NCI-H526 (cell line): ENCODE results near the gene SNX12.

Experiments used
- DNase-seq, 2 experiments: peaks; one replicate each; lab custom pipeline; 2025; lab: John Stamatoyannopoulos, UW

SNX12 gene

DNA sequence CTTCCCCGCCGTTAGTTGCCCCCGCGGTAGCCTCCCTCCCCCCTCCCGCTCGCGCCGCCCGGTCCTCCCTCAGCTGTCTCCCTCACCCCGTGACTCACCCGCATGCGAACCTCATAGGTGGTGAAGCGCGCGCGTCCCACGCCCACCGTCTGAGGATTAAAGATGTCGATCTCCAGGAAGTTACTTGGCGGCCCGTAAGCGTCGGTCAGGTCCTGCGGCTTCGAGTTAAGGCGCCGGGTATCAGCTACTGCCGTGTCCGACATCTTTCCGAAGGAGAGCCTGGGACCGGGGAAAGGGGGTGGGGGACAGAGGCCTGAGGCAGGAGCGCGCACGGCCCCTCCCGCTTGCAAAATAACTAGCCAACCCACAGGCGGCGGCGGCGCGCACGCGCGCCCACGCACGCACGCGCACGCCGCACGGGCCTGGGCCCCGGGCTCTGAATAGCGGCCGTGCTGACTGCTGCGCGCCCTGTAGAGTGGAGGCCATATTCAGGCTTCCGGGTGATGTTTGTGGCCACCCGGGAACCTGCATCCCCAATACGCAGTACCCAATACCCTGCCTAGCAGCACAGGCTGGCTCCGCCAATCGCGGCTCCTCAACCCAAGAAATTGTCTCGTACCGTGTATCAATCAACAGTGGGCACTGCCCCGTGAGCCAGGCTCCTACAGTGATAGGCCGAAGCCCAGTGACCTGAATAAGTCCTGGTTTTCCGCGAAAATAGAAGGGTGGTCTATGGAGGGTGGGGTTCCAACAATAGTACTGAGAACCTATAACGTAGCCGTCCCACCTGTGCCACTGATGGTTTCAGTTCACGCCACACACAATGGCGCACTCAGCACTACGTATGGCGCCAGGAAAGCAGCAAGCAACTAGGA is at the start of gene SNX12:
SNX12 (minus strand) TSS at position 291 of the 875 bp plus-strand sequence; CDS start at position 263, 28 bp downstream.
- peak; percentile 91 to 94 for DNase-seq

DNA sequence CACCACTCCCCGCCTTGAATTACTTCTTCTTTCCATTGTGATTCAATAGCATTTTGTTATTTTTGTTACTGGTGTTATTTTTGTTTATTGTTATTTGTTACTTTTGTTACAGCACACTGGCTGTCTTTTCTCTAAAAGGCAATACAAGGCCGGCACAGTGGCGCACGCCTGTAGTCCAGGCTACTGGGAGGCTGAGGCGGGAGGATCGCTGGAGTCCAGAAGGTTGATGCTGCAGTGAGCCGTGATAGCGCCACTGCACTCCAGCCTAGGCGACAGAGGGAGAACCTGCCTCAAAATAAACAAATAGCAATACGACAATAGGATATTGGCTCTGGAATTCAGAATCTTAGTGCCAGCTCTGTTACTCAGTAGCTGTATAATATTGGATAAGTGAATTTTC is 49.2 kb upstream of the SNX12 start:
- DNase-seq: no peak

DNA sequence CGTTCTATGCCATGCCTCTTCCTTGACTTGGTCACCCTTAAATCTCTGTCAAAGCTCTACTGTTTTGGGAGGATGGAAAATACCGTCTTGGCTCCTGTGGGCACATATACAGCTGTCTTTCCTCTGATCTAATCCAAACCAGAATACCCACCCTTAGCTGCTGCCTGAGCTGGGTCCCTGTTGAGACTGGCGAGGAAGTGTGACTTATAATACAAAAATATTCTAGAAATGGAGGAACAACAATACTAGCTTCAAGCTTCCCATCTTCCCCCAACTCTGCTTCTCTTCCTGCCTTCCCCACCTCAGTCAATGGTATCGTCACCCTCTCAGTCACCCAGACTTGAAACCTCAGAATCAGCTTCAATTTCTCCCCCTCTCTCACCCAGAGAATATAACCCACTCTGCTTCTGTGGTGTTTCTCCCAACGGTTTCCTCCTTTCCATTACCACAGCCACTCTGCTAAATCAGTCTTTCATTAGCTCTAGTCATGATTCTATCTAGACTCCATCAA is 43.8 kb upstream of the SNX12 start:
- no peak for DNase-seq

DNA sequence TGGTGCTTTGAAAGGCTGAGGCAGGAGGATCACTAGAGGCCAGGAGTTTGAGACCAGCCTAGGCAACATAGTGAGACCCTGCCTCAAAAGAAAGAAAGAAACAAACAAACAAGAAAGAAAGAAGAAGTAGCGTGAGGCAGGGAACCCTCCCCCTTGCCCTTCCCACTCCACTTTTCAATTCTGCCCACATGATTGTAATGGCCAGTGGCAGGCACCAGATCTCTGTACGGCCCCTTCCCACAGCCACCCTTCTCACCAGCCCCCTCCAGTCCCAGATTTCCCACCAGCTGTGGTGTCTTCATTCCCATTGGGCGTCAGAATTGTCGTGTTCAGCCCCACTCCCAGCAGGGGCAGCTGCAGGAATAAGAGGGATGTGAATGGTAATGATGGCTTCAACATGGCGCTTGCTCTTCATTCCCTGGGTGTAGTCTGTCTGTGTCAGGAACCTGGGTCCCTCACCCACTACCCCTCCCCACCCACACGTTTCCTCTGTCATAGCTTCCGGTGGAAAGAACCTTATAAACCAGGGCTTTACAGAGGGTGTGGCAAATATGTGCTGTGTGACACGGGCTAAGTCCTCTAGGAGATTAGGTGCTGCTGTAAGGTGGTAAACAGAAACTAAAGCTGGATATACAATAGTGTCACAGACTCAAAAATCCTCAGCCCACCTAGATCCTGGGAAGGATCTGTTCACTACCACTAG is 43.2 kb upstream of the SNX12 start, which contains the start of gene IL2RG:
IL2RG (minus strand) TSS at position 437 of the 703 bp plus-strand sequence; CDS start at position 399, 38 bp downstream.
- DNase-seq: no peak

DNA sequence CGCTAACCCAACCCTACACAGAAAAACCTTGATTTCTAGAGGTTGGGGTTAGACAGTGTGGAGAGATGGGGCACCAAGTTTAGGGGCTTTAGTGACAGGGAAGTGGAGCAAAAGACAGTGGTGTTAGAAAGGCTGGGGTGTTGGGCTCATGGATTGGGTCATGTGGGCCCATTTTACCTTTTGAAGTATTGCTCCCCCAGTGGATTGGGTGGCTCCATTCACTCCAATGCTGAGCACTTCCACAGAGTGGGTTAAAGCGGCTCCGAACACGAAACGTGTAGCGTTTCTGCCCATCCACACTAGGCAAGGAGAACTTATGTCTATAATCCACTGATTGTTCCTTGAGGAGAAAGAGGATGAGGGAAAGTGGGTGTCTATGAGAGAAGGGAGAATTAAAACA is 40.9 kb upstream of the SNX12 start:
- no peak for DNase-seq

DNA sequence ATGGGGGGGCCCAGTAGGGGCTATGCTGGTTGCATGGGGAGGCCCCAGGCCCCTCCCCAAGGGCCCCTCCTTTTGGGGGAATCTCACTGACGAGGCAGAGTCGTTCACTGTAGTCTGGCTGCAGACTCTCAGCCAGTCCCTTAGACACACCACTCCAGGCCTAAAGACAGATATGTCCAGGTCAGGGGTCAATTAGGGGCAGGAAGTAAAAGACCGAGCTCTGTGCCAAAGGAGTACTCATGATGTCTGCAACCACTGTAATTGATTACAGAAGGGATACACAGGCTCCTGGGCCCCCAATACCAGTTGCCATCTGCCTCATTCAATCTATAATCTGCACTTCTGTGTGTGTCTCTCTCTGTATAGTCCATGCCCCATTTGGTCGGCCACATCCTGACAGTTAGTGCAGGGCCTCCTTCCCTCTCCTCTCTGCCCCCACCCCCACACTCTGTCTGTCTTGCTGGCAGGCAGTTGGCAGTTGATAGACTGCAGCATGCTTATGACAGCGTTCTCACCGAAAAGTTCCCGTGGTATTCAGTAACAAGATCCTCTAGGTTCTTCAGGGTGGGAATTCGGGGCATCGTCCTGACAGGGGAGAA is 39.7 kb upstream of the SNX12 start:
- DNase-seq: no peak

DNA sequence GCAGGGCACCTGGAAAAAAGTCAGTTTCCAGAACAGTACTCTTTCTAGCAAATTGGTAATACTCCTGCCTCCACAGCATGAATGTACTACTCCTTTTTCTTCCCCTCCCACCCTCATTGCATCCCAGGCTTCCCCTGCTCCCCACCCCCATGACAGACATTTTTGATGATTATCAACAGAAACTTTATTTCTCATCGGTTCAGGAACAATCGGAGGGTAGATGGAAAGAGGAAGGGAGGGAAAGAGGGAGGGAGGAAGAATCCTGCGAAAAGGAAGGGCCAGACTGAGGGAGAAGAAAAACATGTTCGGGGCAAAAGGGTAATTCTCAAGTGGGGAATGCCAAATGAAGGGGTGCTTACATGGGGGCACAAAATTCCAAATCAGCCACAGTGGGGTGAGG is 39.1 kb upstream of the SNX12 start:
- DNase-seq: no peak

DNA sequence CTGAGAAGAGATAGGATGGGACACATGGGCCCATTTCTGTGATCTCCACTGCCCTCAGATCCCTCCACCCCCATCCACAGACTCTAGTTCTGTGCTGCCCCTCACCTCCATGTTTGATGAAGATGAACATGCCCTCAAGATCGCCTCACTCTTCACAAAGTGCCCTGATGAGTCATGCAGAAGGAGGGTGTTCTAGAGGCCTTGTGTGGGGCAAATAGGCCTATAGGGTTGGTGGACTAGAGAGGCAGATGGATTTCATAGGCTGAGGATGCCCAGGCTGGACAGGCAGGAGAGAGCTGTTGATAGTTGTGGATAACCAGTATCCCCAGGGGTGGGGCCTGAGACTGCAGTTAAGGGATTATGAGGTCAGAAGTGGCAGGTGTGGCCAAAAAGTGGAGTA is 38.3 kb upstream of the SNX12 start, which contains the start of gene CXorf65:
CXorf65 (minus strand) TSS at position 314 of the 400 bp plus-strand sequence; CDS start at position 130, 184 bp downstream.
- no peak for DNase-seq

DNA sequence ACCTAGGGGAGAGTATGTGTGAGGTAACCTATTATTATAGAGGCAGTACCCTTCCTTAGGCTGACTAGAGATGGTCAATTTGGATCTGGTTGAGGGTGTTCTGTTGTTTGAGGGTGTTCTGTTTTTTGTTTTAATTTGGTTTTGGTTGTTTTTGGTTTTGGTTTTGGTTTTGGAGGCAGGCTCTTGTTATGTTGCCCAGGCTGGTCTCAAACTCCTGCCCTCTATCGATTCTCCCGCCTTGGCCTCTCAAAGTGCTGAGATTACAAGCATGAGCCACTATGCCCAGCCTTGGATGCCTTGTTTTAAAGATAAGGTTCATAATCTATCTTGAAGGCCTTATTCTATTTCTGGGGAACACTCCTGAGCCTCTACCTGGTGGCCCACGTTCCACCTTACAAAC is 37.5 kb upstream of the SNX12 start:
- DNase-seq: no peak

DNA sequence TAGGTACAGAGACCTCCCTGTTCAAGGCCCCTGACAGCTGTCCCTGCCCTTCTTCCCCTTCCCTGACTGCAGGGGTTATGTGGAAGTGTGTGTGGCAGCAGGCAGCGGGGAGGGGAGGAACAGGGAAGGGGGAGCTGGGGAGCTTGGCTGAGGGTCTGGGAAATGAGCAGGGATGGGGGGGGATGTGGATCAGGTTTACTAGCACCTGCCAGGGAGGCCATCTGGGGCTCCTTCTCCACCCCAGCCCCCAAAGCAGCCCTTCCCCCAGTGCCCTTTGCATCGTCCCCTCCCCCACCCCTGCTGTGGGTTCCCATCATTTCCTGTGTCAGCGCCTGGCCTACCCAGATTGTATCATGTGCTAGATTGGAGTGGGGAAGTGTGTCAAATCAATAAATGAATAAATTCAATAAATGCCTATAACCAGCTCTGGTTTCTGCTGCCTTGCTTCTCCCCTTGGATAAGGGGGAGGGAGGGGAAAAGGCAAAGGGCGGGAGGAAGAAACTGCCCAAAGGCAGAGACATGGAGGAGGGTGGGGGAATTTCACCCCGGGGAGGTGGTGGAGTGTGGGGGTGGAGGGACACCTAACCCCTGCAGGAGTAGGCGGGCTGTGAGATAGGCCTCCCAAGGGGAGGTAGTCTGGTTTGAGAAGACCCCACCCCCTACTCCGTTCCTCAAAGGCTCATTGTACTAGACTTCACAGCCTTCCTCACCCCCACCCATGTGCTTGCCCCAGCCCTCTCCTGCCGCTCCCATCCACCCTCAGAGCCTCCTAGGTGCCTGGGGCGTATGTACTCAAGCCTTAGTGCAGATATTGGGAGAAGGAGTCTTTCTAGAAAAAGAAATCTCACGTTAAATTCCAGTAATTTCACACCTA is 35.2 kb upstream of the SNX12 start:
- DNase-seq: no peak

DNA sequence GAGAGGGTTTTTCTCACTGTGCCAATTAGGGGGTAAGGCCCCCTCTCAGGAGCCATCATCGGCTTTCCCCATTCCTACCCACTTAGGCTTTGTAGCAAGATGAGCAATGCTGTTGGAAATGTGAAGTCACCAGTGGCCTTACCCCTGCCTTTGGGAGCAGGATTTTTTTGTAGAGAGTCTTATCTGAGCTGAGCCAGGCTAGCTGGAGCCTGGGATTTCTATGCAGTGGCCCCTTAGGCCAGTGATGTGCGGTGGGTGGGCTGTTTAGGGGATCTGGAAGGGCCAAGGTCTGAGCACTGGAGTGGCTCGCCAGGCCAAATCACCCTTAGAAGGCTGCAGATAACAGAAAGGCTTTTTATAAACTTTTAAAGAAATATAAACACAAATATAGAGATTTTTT is 34.2 kb upstream of the SNX12 start:
- no peak for DNase-seq

DNA sequence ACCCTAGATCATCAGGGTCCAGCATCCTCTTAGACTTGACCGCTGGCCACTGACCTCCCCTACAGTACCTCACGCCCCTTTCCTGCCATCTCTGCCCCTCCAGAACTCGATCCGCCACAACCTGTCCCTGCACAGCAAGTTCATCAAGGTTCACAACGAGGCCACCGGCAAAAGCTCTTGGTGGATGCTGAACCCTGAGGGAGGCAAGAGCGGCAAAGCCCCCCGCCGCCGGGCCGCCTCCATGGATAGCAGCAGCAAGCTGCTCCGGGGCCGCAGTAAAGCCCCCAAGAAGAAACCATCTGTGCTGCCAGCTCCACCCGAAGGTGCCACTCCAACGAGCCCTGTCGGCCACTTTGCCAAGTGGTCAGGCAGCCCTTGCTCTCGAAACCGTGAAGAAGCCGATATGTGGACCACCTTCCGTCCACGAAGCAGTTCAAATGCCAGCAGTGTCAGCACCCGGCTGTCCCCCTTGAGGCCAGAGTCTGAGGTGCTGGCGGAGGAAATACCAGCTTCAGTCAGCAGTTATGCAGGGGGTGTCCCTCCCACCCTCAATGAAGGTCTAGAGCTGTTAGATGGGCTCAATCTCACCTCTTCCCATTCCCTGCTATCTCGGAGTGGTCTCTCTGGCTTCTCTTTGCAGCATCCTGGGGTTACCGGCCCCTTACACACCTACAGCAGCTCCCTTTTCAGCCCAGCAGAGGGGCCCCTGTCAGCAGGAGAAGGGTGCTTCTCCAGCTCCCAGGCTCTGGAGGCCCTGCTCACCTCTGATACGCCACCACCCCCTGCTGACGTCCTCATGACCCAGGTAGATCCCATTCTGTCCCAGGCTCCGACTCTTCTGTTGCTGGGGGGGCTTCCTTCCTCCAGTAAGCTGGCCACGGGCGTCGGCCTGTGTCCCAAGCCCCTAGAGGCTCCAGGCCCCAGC is 32.7 kb upstream of the SNX12 start:
- DNase-seq: no peak

DNA sequence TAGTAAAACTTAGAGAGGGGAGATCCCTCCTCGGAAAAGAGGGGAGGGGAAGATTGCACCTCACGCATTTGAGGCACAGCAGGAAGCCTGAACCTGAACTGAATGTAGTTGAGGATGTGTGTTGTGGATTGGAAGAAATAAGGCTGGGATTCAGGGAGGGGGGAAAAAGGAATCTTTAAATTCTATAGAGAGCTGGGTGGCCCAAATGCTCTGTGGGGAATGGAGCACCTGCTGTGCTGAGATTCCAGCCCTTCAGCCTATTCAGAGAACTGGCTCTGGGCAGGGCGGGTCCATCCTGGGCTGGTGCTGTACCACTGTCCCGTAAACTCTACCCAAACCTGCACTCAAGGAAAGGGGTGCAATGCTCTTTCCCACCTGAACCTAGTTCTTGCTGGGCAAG is 31.6 kb upstream of the SNX12 start:
- no peak for DNase-seq

DNA sequence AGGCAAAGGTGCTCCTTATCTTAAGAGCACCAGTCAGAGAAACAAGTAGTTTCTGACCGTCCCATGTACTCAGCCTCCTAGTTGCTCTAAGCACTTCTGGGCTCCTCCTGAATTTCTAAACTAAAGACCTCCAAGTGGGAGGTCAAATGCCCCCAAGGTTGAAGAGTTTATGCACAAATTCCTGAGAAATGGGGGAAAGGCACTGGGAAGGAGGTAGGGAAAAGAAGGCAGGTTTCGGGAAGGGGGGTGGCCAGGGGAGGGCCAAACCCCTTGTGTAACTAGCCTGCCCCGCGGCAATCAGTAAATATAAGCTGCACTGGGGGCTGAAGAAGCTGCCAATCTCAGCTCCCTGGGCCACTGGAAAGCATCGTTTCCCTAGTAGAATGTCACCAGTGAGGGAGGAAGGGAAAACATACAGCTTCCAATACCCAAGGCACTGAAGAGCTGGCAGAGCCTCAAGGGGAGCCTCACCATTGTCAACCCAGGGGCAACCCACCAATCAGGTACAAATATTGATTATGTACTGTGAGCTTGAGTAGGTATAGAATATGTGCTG is 30.9 kb upstream of the SNX12 start:
- no peak for DNase-seq

DNA sequence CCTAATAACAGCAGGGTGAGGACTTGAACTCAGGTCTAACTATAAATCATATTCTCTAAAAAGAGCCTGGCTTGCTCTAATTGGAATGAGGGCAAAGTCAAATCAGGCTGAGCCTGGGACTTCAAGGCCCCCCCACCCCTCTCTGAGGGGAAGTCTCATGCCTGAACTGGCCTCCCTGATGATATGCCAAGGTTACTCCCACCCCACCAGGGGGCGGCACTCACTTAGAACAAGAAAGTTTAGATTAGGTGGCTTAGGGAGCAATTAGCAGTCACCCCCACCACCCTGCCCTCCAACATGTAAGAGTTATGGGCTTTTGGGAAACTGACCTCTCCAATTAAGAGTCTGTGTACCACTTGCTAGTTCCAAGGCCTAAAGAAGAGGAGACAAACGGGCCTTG is 30.2 kb upstream of the SNX12 start:
- DNase-seq: peak; percentile 8 to 61

DNA sequence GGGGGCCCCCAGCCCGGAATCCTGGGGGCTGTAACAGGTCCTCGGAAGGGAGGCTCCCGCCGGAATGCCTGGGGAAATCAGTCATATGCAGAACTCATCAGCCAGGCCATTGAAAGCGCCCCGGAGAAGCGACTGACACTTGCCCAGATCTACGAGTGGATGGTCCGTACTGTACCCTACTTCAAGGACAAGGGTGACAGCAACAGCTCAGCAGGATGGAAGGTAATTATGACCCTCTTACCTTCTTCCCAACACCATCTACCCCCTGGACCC is 28.6 kb upstream of the SNX12 start:
- no peak for DNase-seq

DNA sequence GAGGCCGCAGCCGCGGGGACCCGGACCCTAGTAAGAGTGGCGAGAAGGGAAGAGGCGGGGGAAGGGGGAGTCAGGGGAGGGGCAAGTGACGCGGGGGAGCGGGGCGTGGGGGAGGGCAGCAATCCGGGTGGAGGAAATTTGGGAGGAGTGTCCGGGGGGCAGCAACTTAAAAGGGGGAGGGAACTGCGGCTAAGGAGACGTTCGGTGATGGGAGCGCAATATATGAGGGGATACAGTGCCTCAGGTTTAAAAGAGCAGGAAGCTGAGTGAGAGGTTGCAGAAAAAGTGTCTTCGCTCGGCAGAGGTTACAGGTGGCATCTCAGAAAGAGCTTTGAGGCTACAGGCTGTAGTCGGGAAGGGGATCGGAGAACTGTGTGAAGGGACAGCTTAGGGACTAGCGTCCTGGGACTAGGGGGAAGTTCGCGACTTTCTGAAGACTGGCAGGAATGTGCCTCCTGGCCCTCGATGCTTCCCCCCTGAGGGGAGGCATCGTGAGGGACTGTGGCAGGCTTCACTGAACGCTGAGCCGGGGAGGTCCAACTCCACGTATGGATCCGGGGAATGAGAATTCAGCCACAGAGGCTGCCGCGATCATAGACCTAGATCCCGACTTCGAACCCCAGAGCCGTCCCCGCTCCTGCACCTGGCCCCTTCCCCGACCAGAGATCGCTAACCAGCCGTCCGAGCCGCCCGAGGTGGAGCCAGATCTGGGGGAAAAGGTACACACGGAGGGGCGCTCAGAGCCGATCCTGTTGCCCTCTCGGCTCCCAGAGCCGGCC is 28.0 kb upstream of the SNX12 start:
- peak in 1 of 2 experiments; percentile 56 for DNase-seq

DNA sequence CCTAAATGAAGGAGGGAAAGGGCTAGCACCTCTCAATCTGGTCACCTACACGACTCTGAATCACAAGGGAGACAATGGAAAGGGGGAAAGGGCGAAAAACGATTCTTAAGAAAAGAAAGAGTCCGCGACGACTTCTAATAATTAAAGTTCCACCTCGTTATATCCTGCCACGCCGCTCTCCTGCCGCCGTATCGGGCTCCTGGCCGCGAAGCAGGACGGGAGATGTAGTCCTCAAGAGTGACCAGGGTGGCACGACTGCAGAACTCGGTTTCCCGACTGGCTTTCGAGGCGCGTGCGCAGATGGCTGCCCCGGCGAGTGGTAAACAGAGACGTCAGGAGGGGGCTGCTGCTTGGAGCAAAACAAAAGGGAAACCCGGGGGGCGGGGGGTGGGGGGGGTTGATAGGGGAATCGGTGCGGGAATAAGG is 27.4 kb upstream of the SNX12 start, which contains the start of gene FOXO4:
FOXO4 (plus strand) TSS at position 297 of the 426 bp plus-strand sequence. CDS start 678 bp downstream, outside the sequence.
- DNase-seq: peak; percentile 65 to 88

DNA sequence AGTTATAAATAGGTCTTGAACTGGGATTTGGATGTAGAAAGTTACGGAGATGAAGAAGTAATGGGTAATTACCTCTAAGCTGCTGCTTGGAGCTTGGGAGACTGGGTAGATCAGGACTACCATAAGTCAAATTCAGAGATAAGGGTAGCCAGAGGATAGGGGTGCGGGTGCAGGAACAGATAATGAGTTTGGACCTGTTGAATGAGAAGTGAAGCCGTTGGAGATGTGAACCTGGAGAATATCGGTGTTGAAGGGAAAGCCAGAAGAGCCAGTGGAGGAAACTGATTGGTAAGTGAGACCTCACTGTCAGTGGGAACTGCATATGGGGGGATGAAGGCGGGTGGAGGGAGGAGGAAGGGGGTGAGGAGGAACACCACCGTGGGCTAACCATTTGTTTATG is 26.9 kb upstream of the SNX12 start:
- no peak for DNase-seq
